ENCODE measurements around the gene LRMDA.

DNA sequence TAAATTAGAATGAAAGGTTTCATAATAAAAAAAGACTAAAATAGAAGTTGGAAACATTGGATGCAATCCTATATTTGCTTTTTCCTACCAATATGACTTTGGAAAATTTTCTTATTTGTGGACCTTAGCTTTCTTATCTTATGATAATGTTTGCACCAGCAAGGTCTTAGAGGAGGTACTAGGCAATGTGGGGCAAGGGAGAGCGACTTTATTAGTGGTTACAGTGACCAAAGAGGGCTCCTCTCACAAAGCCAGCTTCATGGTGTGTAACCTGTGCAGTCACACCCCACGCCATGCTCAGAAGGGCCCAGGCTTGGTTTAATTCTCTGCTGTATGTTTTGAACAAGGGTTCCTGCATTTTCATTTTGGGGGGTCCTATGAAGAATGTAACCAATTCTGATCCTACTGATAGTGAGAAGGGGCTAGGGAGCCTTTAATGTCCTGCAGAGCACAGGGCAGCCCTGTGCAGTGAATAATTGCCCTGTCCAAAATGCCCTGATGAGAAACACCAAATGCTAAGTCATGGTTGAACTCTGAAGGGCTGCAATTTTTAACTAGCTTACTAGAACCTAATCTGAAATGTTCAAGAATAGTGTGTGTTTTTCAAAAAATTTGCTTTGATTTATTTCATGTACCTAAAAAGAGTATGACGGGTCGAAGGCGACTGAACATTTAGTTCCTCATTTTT is 1047.8 kb downstream of the LRMDA start:
- TF ChIP-seq, protein P1, sequence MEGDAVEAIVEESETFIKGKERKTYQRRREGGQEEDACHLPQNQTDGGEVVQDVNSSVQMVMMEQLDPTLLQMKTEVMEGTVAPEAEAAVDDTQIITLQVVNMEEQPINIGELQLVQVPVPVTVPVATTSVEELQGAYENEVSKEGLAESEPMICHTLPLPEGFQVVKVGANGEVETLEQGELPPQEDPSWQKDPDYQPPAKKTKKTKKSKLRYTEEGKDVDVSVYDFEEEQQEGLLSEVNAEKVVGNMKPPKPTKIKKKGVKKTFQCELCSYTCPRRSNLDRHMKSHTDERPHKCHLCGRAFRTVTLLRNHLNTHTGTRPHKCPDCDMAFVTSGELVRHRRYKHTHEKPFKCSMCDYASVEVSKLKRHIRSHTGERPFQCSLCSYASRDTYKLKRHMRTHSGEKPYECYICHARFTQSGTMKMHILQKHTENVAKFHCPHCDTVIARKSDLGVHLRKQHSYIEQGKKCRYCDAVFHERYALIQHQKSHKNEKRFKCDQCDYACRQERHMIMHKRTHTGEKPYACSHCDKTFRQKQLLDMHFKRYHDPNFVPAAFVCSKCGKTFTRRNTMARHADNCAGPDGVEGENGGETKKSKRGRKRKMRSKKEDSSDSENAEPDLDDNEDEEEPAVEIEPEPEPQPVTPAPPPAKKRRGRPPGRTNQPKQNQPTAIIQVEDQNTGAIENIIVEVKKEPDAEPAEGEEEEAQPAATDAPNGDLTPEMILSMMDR (IDR thresholded peaks at IDR 0.05; ENCODE audit: extremely low read depth in 1 of 2, insufficient read depth in 1 of 2, low read depth in 1 of 2, low read length in 2 of 2), result no peak
- TF ChIP-seq POLR2AphosphoS5 (IDR thresholded peaks at IDR 0.05; ENCODE audit: insufficient read depth, low read depth, low read length) (no peak), MYC (IDR thresholded peaks at IDR 0.05; ENCODE audit: low read depth, low read length) (no peak), POLR2A (IDR thresholded peaks at IDR 0.05; ENCODE audit: low read depth, low read length) (no peak), EZH2 (IDR thresholded peaks at IDR 0.05; ENCODE audit: borderline replicate concordance, low read depth, low read length, severe bottlenecking) (no peak)
